Activated naive CD8-positive, alpha-beta T cell treated with anti-CD3 and anti-CD28 coated beads, Interleukin-2, amount 10 ng/mL, durations not matched to agents 7 days and 5 days (primary cell): Measurements from ENCODE around the gene TMPRSS2. TPM values are rescaled to one million over a fixed set of nuclear protein-coding genes. Genes with fewer than 3 reads are reported as not detected.

ENCODE experiments used
- ATAC-seq: fragments of 150-1000 bp; cut with Tn5 transposase; one replicate; pipeline ENCODE4 v1.10.0; 2021; ENCODE audit warnings: low read depth, moderate library complexity
- POLR2A ChIA-PET: fragments of 350-600 bp; sonication (Branson Sonifier 250); formaldehyde crosslinking; loops from one replicate; lab custom pipeline; 2021; ENCODE audit warnings: antibody characterized with exemption; lab: Charles Lee
- DNase-seq: peaks from one replicate; pipeline ENCODE4 v3.0.0; 2021
- H3K27ac Mint-ChIP-seq: one replicate; pipeline ENCODE4 v1.8.0; 2022; ENCODE audit warnings: mild to moderate bottlenecking, mixed read lengths
- H3K27me3 Mint-ChIP-seq: one replicate; pipeline ENCODE4 v1.8.0; 2022; ENCODE audit warnings: mild to moderate bottlenecking, moderate library complexity, mixed read lengths
- H3K36me3 Mint-ChIP-seq: one replicate; pipeline ENCODE4 v1.8.0; 2021; ENCODE audit warnings: mild to moderate bottlenecking, mixed read lengths
- H3K4me1 Mint-ChIP-seq: one replicate; pipeline ENCODE4 v1.8.0; 2021; ENCODE audit warnings: mixed read lengths
- H3K4me3 Mint-ChIP-seq: one replicate; pipeline ENCODE4 v1.8.0; 2022; ENCODE audit warnings: mild to moderate bottlenecking, moderate library complexity, mixed read lengths
- H3K9me3 Mint-ChIP-seq: one replicate; pipeline ENCODE4 v1.8.0; 2021; ENCODE audit warnings: mixed read lengths
- total RNA-seq, 2 experiments: library from RNA; stranded (reverse); gene quantifications; one replicate each; pipeline ENCODE4 v1.2.3, GENCODE V29; 2021

Gene TMPRSS2
- total RNA-seq, 2 experiments from 2014 or later, result not detected

- no peaks in the 10 kb centered on the region for H3K9me3 Mint-ChIP-seq
- DNase-seq, result no peak
- POLR2A ChIA-PET, result no interaction called here
- peaks cover 10% of the 10 kb centered on the region for H3K4me1 Mint-ChIP-seq
- no peak overlapping the region for H3K4me3 Mint-ChIP-seq
- H3K27ac Mint-ChIP-seq, result no peak overlapping the region
- no peaks in the 10 kb centered on the region for H3K36me3 Mint-ChIP-seq
- ATAC-seq, result no peak
- H3K27me3 Mint-ChIP-seq, result peaks cover 36% of the 10 kb centered on the region
Measured at GRCh38 chr21:41523175-41523574, 15.2 kb upstream of the TMPRSS2 start.

GRCh38 chr21:41521489-41522027 is 13.6 kb upstream of the TMPRSS2 start:
- H3K4me3 Mint-ChIP-seq, result no peak overlapping the region
- ATAC-seq (peak; percentile 58), DNase-seq (no peak)
- peaks cover 10% of the 10 kb centered on the region for H3K4me1 Mint-ChIP-seq
- no peaks in the 10 kb centered on the region for H3K9me3 Mint-ChIP-seq
- peaks cover 36% of the 10 kb centered on the region for H3K27me3 Mint-ChIP-seq
- H3K36me3 Mint-ChIP-seq, result no peaks in the 10 kb centered on the region
- POLR2A ChIA-PET, result no interaction called here
- H3K27ac Mint-ChIP-seq, result no peak overlapping the region

GRCh38 chr21:41520560-41521442 is 12.8 kb upstream of the TMPRSS2 start:
- Mint-ChIP-seq H3K27me3 (peaks cover 29% of the 10 kb centered on the region), H3K4me3 (no peak overlapping the region), H3K4me1 (peaks cover 10% of the 10 kb centered on the region), H3K36me3 (no peaks in the 10 kb centered on the region), H3K27ac (no peak overlapping the region), H3K9me3 (no peaks in the 10 kb centered on the region)
- DNase-seq (no peak), ATAC-seq (peak; percentile 30)
- POLR2A ChIA-PET, result no interaction called here

- peaks cover 32% of the 10 kb centered on the region for H3K27me3 Mint-ChIP-seq
- no peak for ATAC-seq
- peaks cover 10% of the 10 kb centered on the region for H3K4me1 Mint-ChIP-seq
- no peak overlapping the region for H3K27ac Mint-ChIP-seq
- H3K4me3 Mint-ChIP-seq, result no peak overlapping the region
- DNase-seq, result no peak
- POLR2A ChIA-PET, result no interaction called here
- H3K9me3 Mint-ChIP-seq, result no peaks in the 10 kb centered on the region
- H3K36me3 Mint-ChIP-seq, result no peaks in the 10 kb centered on the region
Measured at GRCh38 chr21:41519806-41520559, 12.0 kb upstream of the TMPRSS2 start.

- Mint-ChIP-seq H3K4me1 (peaks cover 10% of the 10 kb centered on the region), H3K27ac (no peak overlapping the region), H3K27me3 (peaks cover 32% of the 10 kb centered on the region), H3K4me3 (no peak overlapping the region), H3K36me3 (no peaks in the 10 kb centered on the region), H3K9me3 (no peaks in the 10 kb centered on the region)
- DNase-seq (no peak), ATAC-seq (no peak)
- POLR2A ChIA-PET, result no interaction called here
Measured at GRCh38 chr21:41518757-41519156, 10.8 kb upstream of the TMPRSS2 start.

GRCh38 chr21:41511858-41512257 is 3.9 kb upstream of the TMPRSS2 start:
- Mint-ChIP-seq H3K4me3 (no peak overlapping the region), H3K4me1 (no peaks in the 10 kb centered on the region), H3K27ac (no peak overlapping the region), H3K36me3 (no peaks in the 10 kb centered on the region), H3K27me3 (peaks cover 40% of the 10 kb centered on the region), H3K9me3 (no peaks in the 10 kb centered on the region)
- ATAC-seq, result no peak
- no peak for DNase-seq
- POLR2A ChIA-PET, result no interaction called here

GRCh38 chr21:41510500-41510899 is 2.5 kb upstream of the TMPRSS2 start:
- ATAC-seq (no peak), DNase-seq (no peak)
- POLR2A ChIA-PET, result no interaction called here
- H3K27ac Mint-ChIP-seq, result no peak overlapping the region
- no peaks in the 10 kb centered on the region for H3K4me1 Mint-ChIP-seq
- H3K9me3 Mint-ChIP-seq, result no peaks in the 10 kb centered on the region
- H3K4me3 Mint-ChIP-seq, result no peak overlapping the region
- H3K36me3 Mint-ChIP-seq, result no peaks in the 10 kb centered on the region
- H3K27me3 Mint-ChIP-seq, result peaks cover 51% of the 10 kb centered on the region

GRCh38 chr21:41509733-41510132 is 1.8 kb upstream of the TMPRSS2 start:
- POLR2A ChIA-PET, result no interaction called here
- Mint-ChIP-seq H3K4me1 (no peaks in the 10 kb centered on the region), H3K36me3 (no peaks in the 10 kb centered on the region), H3K27me3 (peaks cover 58% of the 10 kb centered on the region), H3K4me3 (no peak overlapping the region), H3K27ac (no peak overlapping the region), H3K9me3 (no peaks in the 10 kb centered on the region)
- ATAC-seq, result no peak
- no peak for DNase-seq

- DNase-seq, result no peak
- no peaks in the 10 kb centered on the region for H3K36me3 Mint-ChIP-seq
- H3K4me1 Mint-ChIP-seq, result peaks cover 3% of the 10 kb centered on the region
- no peak overlapping the region for H3K27ac Mint-ChIP-seq
- POLR2A ChIA-PET, result no interaction called here
- no peak overlapping the region for H3K4me3 Mint-ChIP-seq
- H3K9me3 Mint-ChIP-seq, result no peaks in the 10 kb centered on the region
- ATAC-seq, result no peak
- peaks cover 64% of the 10 kb centered on the region for H3K27me3 Mint-ChIP-seq
Measured at GRCh38 chr21:41509145-41509496, 1.2 kb upstream of the TMPRSS2 start.

GRCh38 chr21:41508415-41509144 is 622 bp upstream of the TMPRSS2 start:
- Mint-ChIP-seq H3K9me3 (no peaks in the 10 kb centered on the region), H3K4me3 (no peak overlapping the region), H3K27me3 (peaks cover 69% of the 10 kb centered on the region), H3K27ac (no peak overlapping the region), H3K36me3 (no peaks in the 10 kb centered on the region), H3K4me1 (peaks cover 6% of the 10 kb centered on the region)
- POLR2A ChIA-PET, result no interaction called here
- DNase-seq (no peak), ATAC-seq (no peak)

GRCh38 chr21:41506611-41507520 is 1.1 kb downstream of the TMPRSS2 start:
- no peak overlapping the region for H3K4me3 Mint-ChIP-seq
- no peaks in the 10 kb centered on the region for H3K36me3 Mint-ChIP-seq
- DNase-seq, result peak; percentile 35
- H3K9me3 Mint-ChIP-seq, result no peaks in the 10 kb centered on the region
- POLR2A ChIA-PET, result no interaction called here
- H3K27ac Mint-ChIP-seq, result no peak overlapping the region
- H3K27me3 Mint-ChIP-seq, result peaks cover 78% of the 10 kb centered on the region
- peaks cover 6% of the 10 kb centered on the region for H3K4me1 Mint-ChIP-seq
- no peak for ATAC-seq

- H3K27me3 Mint-ChIP-seq, result peaks cover 80% of the 10 kb centered on the region
- peaks cover 6% of the 10 kb centered on the region for H3K4me1 Mint-ChIP-seq
Measured at GRCh38 chr21:41506005-41506594, 1.9 kb downstream of the TMPRSS2 start.

More at GRCh38 chr21:41506005-41506594, 1.9 kb downstream of the TMPRSS2 start:
- Mint-ChIP-seq H3K36me3 (no peaks in the 10 kb centered on the region), H3K4me3 (no peak overlapping the region), H3K9me3 (no peaks in the 10 kb centered on the region), H3K27ac (no peak overlapping the region)
- no peak for DNase-seq
- no peak for ATAC-seq
- POLR2A ChIA-PET, result no interaction called here
